Transverse colon (tissue), 3 donors: Measurements from ENCODE around the gene SEC61B.

Source experiments
- CTCF ChIP-seq, 5 experiments: fragments of 200-600 bp in 3 of 5; fragments of 450-650 bp in 2 of 5; sonication (generic) in 3 of 5; IDR thresholded peaks; 1 replicate in 2 of 5; 2 replicates in 3 of 5; pipeline ENCODE4 v1.5.1; 2016 to 2017; ENCODE audit warnings: antibody characterized with exemption in 5 of 5, inconsistent platforms in 3 of 5, mild to moderate bottlenecking in 2 of 5, moderate library complexity in 1 of 5
- EP300 ChIP-seq: sonication (generic); formaldehyde crosslinking; IDR thresholded peaks from one replicate; pipeline ENCODE4 v1.6.1; 2017; ENCODE audit warnings: antibody characterized with exemption, low read depth

- TF ChIP-seq CTCF (IDR thresholded peaks at IDR 0.05) (no peak), EP300 (no peak)
These were observed 34.8 kb upstream of the SEC61B start for GRCh38 chr9:99187311-99187710.
